Renal cortical epithelial cell (primary cell): Measurements from ENCODE around the gene PSG1. TPM values are rescaled to one million over a fixed set of nuclear protein-coding genes. Genes with fewer than 3 reads are reported as not detected.

Experiments
- DNase-seq: peaks from one replicate; pipeline ENCODE4 v3.0.0-alpha.2; 2011; ENCODE audit warnings: low read depth
- total RNA-seq: library from RNA; depleted of rRNA; stranded (reverse); fragments of >200 nt; gene quantifications from 2 replicates; pipeline ENCODE4 v1.2.3, GENCODE V29; 2014

The PSG1 gene
- total RNA-seq, 1 donor from 2014 or later: 0.70 TPM

DNA sequence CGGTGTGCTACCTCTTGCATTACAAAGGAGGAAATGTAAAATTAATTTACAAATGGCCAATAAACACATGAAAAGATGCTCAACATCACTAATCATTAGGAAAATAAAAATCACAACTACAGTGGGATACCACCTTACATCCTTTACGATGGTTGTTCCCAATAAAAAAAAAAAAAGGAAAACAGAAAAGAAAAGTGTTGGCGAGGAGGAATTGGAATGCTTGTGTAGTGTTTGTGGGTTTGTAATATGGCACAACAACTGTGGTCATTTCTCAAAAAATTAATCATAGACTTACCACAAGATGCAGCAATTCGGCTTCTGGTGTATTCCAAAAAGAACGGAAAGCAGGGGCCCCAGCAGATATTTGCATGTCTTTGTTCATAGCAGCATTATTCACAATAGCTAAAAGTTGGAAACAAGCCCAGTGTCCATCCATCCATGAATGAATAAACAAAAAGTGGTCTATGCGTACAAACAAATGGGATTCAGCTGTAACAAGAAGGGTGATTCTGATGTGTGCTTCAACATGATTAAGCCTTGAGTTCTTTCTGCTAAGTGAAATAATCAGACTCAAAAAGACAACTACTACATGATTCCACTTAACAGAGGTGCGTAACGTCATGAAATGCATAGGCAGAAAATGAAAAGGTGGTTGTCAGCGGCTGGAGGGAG, 58.1 kb downstream of the PSG1 start:
- DNase-seq: peak; percentile 89

GRCh38 chr19:42819960-42820650, 59.4 kb downstream of the PSG1 start:
- peak; percentile 82 for DNase-seq

- no peak for DNase-seq
These were observed 62.6 kb downstream of the PSG1 start for GRCh38 chr19:42816894-42817293.

Other genes starting within 250 kb of the PSG1 start
- 0.50 and 1.0 TPM in 2 replicates for gene PSG3, start 139.2 kb downstream of the PSG1 start, total RNA-seq
- 0.05 and 0.17 TPM in 2 replicates for gene PSG8, start 114.0 kb downstream of the PSG1 start, total RNA-seq
- gene PSG6, start 38.2 kb upstream of the PSG1 start, total RNA-seq: not detected in 2 replicates
- not detected in 2 replicates for gene PSG7, start 57.5 kb upstream of the PSG1 start, total RNA-seq
- gene PSG11, start 146.8 kb upstream of the PSG1 start, total RNA-seq: not detected in 2 replicates
- gene PSG2, start 203.0 kb upstream of the PSG1 start, total RNA-seq: not detected in 2 replicates